Nephron (organoid): Measurements from ENCODE around the gene HSD17B12.

Experiments used
- H3K27ac Mint-ChIP-seq, 3 experiments: 2 replicates each; pipeline ENCODE4 v1.8.0; 2020; ENCODE audit warnings: mixed read lengths in 3 of 3, mild to moderate bottlenecking in 2 of 3, moderate library complexity in 1 of 3
- H3K27me3 Mint-ChIP-seq: 2 replicates; pipeline ENCODE4 v1.8.0; 2021; ENCODE audit warnings: low read depth, mild to moderate bottlenecking, moderate library complexity, mixed read lengths
- H3K36me3 Mint-ChIP-seq: 2 replicates; pipeline ENCODE4 v1.8.0; 2020; ENCODE audit warnings: low read depth, mixed read lengths
- H3K4me1 Mint-ChIP-seq: 2 replicates; pipeline ENCODE4 v1.8.0; 2020; ENCODE audit warnings: mixed read lengths
- H3K4me3 Mint-ChIP-seq, 3 experiments: 2 replicates each; pipeline ENCODE4 v1.8.0; 2020; ENCODE audit warnings: mild to moderate bottlenecking in 3 of 3, mixed read lengths in 3 of 3, moderate library complexity in 2 of 3
- H3K9me3 Mint-ChIP-seq: 2 replicates; pipeline ENCODE4 v1.8.0; 2020; ENCODE audit warnings: mixed read lengths
- CTCF ChIP-seq, 3 experiments: fragments of 200-600 bp; sonication (generic); IDR thresholded peaks; one replicate each; pipeline ENCODE4 v1.5.0; 2021; ENCODE audit warnings: antibody characterized with exemption in 3 of 3; ENCODE audit not compliant: unreplicated experiment in 3 of 3

Gene HSD17B12

GRCh38 chr11:43685440-43685839 is 4.9 kb downstream of the HSD17B12 start:
- Mint-ChIP-seq H3K4me3 (no peak overlapping the region), H3K4me1 (peaks cover 27% of the 10 kb centered on the region), H3K27me3 (no peaks in the 10 kb centered on the region), H3K36me3 (peaks cover 52% of the 10 kb centered on the region), H3K27ac (no peak overlapping the region), H3K9me3 (no peaks in the 10 kb centered on the region)
- no peak for TF ChIP-seq CTCF (IDR thresholded peaks at IDR 0.05; ENCODE audit: unreplicated experiment in 3 of 3)

GRCh38 chr11:43686207-43686606 is 5.7 kb downstream of the HSD17B12 start:
- TF ChIP-seq CTCF (IDR thresholded peaks at IDR 0.05; ENCODE audit: unreplicated experiment in 3 of 3) = no peak
- H3K9me3 Mint-ChIP-seq = no peaks in the 10 kb centered on the region
- H3K27ac Mint-ChIP-seq = no peak overlapping the region
- no peak overlapping the region for H3K4me3 Mint-ChIP-seq
- H3K4me1 Mint-ChIP-seq = peaks cover 27% of the 10 kb centered on the region
- no peaks in the 10 kb centered on the region for H3K27me3 Mint-ChIP-seq
- peaks cover 56% of the 10 kb centered on the region for H3K36me3 Mint-ChIP-seq

GRCh38 chr11:43687120-43687791 is 6.7 kb downstream of the HSD17B12 start:
- Mint-ChIP-seq H3K9me3 (no peaks in the 10 kb centered on the region), H3K4me1 (peaks cover 18% of the 10 kb centered on the region), H3K36me3 (peaks cover 59% of the 10 kb centered on the region), H3K27ac (no peak overlapping the region), H3K27me3 (no peaks in the 10 kb centered on the region), H3K4me3 (no peak overlapping the region)
- no peak for TF ChIP-seq CTCF (IDR thresholded peaks at IDR 0.05; ENCODE audit: unreplicated experiment in 3 of 3)

- Mint-ChIP-seq H3K27ac (no peak overlapping the region), H3K27me3 (no peaks in the 10 kb centered on the region), H3K4me1 (peaks cover 11% of the 10 kb centered on the region), H3K36me3 (peaks cover 51% of the 10 kb centered on the region), H3K4me3 (no peak overlapping the region), H3K9me3 (no peaks in the 10 kb centered on the region)
- no peak for TF ChIP-seq CTCF (IDR thresholded peaks at IDR 0.05; ENCODE audit: unreplicated experiment in 3 of 3)
Observed at GRCh38 chr11:43688394-43688793, 7.9 kb downstream of the HSD17B12 start.

GRCh38 chr11:43689167-43689566 is 8.6 kb downstream of the HSD17B12 start:
- Mint-ChIP-seq H3K9me3 (no peaks in the 10 kb centered on the region), H3K27me3 (no peaks in the 10 kb centered on the region), H3K4me3 (no peak overlapping the region), H3K27ac (no peak overlapping the region), H3K4me1 (peaks cover 8% of the 10 kb centered on the region), H3K36me3 (peaks cover 46% of the 10 kb centered on the region)
- no peak for TF ChIP-seq CTCF (IDR thresholded peaks at IDR 0.05; ENCODE audit: unreplicated experiment in 3 of 3)
